ENCODE data around the gene HNF4A. TPM values are rescaled to one million over a fixed set of nuclear protein-coding genes. Genes with fewer than 3 reads are reported as not detected.

HNF4A gene
- polyA plus RNA-seq, 1 experiment = 0.04 TPM

- no peak for TF ChIP-seq CTCF (IDR thresholded peaks at IDR 0.05; ENCODE audit: insufficient read depth, low read depth, low read length)
- ChIA-PET CTCF (interaction anchor here (0.5 to 1.5 kb wide), 2 partner anchors 10 to 1568 kb away, joined by 3 to 4 read pairs; no protein-coding TSS in a partner anchor), POLR2A (no interaction called here)
- H3K36me3 ChIP-seq (ENCODE audit: control insufficient read depth, insufficient read depth, low read length) = no peaks in the 10 kb centered on the region
- no peak for DNase-seq (ENCODE audit: low read depth)
- H3K4me3 ChIP-seq (ENCODE audit: low read depth, low read length) = no peak overlapping the region
- peaks cover 2% of the 10 kb centered on the region for H3K27me3 ChIP-seq (ENCODE audit: control insufficient read depth, insufficient read depth, low read length)
Measured at GRCh38 chr20:44437497-44437896, 82.0 kb downstream of the HNF4A start.

- Histone ChIP-seq H3K27me3 (ENCODE audit: control insufficient read depth, insufficient read depth, low read length) (peaks cover 5% of the 10 kb centered on the region), H3K4me3 (ENCODE audit: low read depth, low read length) (no peak overlapping the region), H3K36me3 (ENCODE audit: control insufficient read depth, insufficient read depth, low read length) (no peaks in the 10 kb centered on the region)
- CTCF ChIA-PET = interaction anchor here (1.9 kb wide), 1 partner anchor 23 kb away, joined by 5 read pairs; no protein-coding TSS in a partner anchor
- no peak for DNase-seq (ENCODE audit: low read depth)
- POLR2A ChIA-PET = no interaction called here
- no peak for TF ChIP-seq CTCF (IDR thresholded peaks at IDR 0.05; ENCODE audit: insufficient read depth, low read depth, low read length)
Measured at GRCh38 chr20:44438782-44439181, 83.3 kb downstream of the HNF4A start.

GRCh38 chr20:44439318-44439717 is 83.8 kb downstream of the HNF4A start:
- Histone ChIP-seq H3K27me3 (ENCODE audit: control insufficient read depth, insufficient read depth, low read length) (peaks cover 5% of the 10 kb centered on the region; the same call in 1 of the 2 replicates), H3K36me3 (ENCODE audit: control insufficient read depth, insufficient read depth, low read length) (no peaks in the 10 kb centered on the region), H3K4me3 (ENCODE audit: low read depth, low read length) (no peak overlapping the region)
- DNase-seq (ENCODE audit: low read depth) = no peak
- TF ChIP-seq CTCF (IDR thresholded peaks at IDR 0.05; ENCODE audit: insufficient read depth, low read depth, low read length) = no peak
- POLR2A ChIA-PET = no interaction called here
- CTCF ChIA-PET = interaction anchor here (1.9 kb wide), 1 partner anchor 22 kb away, joined by 5 read pairs; no protein-coding TSS in a partner anchor

GRCh38 chr20:44442298-44443070 is 87.0 kb downstream of the HNF4A start:
- Histone ChIP-seq H3K27me3 (ENCODE audit: control insufficient read depth, insufficient read depth, low read length) (0 out of 2 replicates have a peak, but pooled peaks cover 2% of the 10 kb centered on the region), H3K36me3 (ENCODE audit: control insufficient read depth, insufficient read depth, low read length) (no peaks in the 10 kb centered on the region), H3K4me3 (ENCODE audit: low read depth, low read length) (no peak overlapping the region)
- no peak for DNase-seq (ENCODE audit: low read depth)
- ChIA-PET POLR2A (no interaction called here), CTCF (interaction anchor here (0.7 to 0.8 kb wide), 2 partner anchors 13 to 60 kb away, joined by 3 read pairs; no protein-coding TSS in a partner anchor)
- TF ChIP-seq CTCF (IDR thresholded peaks at IDR 0.05; ENCODE audit: insufficient read depth, low read depth, low read length) = no peak

- Histone ChIP-seq H3K36me3 (ENCODE audit: control insufficient read depth, insufficient read depth, low read length) (no peaks in the 10 kb centered on the region), H3K4me3 (ENCODE audit: low read depth, low read length) (no peak overlapping the region), H3K27me3 (ENCODE audit: control insufficient read depth, insufficient read depth, low read length) (0 out of 2 replicates have a peak, but pooled peaks cover 5% of the 10 kb centered on the region)
- DNase-seq (ENCODE audit: low read depth) = no peak
- TF ChIP-seq CTCF (IDR thresholded peaks at IDR 0.05; ENCODE audit: insufficient read depth, low read depth, low read length) = no peak
- POLR2A ChIA-PET = no interaction called here
- CTCF ChIA-PET = no interaction called here
Measured at GRCh38 chr20:44445742-44446710, 90.5 kb downstream of the HNF4A start.
